Esophagus squamous epithelium (tissue), 4 donors: Measurements from ENCODE around the gene AFF3.

Experiments used
- POLR2A ChIP-seq, 4 donors: fragments of 450-650 bp; IDR thresholded peaks; one replicate each; pipeline ENCODE4 v1.6.1; 2017; ENCODE audit warnings: antibody characterized with exemption in 4 of 4, mild to moderate bottlenecking in 4 of 4, moderate library complexity in 3 of 4
- TF ChIP-seq, protein P1 (sequence below), 6 experiments: fragments of 450-650 bp in 4 of 6; fragments of 200-600 bp in 2 of 6; sonication (generic) in 2 of 6; IDR thresholded peaks; one replicate each; pipeline ENCODE4 v1.5.1; 2016 to 2019; ENCODE audit warnings: antibody characterized with exemption in 6 of 6, mild to moderate bottlenecking in 4 of 6, moderate library complexity in 4 of 6

DNA sequence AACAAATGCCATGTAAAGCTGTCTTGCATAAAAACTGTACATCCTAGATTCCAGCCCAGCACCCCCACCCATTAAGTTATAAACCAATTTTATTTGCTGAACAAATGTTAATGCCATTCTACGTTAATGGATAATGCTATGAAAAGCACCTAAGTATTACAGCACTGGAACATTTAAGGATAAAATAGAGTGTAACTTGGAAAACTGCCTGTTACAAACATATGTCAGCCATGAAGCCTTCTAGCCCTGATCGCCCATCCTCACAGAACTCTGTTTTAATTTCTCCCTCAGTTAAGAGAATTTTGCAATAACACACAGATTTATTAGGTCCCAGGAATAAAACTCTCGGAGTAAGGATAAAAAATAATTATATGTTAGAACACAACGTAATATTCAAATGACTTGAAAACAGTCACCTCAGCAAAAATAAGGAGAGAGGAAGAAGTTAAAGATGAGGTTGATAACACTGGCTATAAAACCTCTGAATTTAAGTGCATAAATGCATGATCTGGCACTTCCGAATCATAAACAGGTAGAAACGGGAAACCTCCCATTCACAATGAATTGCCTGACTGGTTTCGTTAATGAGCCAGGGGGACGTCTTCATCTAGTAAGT is 308.7 kb downstream of the AFF3 start:
- TF ChIP-seq, protein P1, sequence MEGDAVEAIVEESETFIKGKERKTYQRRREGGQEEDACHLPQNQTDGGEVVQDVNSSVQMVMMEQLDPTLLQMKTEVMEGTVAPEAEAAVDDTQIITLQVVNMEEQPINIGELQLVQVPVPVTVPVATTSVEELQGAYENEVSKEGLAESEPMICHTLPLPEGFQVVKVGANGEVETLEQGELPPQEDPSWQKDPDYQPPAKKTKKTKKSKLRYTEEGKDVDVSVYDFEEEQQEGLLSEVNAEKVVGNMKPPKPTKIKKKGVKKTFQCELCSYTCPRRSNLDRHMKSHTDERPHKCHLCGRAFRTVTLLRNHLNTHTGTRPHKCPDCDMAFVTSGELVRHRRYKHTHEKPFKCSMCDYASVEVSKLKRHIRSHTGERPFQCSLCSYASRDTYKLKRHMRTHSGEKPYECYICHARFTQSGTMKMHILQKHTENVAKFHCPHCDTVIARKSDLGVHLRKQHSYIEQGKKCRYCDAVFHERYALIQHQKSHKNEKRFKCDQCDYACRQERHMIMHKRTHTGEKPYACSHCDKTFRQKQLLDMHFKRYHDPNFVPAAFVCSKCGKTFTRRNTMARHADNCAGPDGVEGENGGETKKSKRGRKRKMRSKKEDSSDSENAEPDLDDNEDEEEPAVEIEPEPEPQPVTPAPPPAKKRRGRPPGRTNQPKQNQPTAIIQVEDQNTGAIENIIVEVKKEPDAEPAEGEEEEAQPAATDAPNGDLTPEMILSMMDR (IDR thresholded peaks at IDR 0.05) = no peak
- no peak for TF ChIP-seq POLR2A (IDR thresholded peaks at IDR 0.05)
